Glomerular visceral epithelial cell (primary cell): ENCODE results near the gene DCTN1.

Source experiments
- DNase-seq: peaks from one replicate; pipeline ENCODE4 v3.0.0-alpha.2; 2016; ENCODE audit errors: extremely low spot score

Gene DCTN1

DNA sequence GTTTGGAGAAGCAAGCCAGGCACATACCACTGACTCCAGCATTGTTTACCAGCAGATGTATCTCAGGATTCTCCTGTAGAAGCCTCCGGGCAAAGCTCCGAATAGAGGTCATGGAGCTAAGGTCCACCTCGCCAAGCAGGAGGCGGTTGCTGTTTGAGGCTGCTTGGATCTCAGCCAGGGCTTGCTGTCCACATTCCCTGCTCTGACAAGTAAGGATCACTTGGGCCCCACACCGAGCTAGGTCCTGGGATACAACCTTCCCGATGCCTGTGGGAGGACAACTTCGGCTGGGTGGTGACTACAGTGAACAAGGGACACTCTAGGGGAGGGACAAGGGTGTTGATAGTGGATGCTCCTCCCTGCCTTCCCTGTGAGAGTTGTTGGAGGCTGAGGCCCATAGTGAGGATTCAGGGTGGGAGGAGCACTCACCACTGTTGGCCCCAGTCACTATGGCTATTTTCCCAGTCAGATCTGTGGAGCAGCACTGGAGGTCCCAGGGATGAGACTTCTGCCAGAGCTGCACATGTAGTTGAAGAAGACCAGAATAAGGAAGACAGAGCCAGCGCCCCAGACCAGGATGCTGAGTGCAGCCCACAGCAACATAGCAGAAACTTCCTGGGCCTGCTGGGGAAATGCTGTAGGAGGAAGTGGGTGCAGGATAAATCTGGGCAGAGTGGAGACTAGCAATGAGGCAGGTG is 33.0 kb upstream of the DCTN1 start:
- DNase-seq = no peak

DNA sequence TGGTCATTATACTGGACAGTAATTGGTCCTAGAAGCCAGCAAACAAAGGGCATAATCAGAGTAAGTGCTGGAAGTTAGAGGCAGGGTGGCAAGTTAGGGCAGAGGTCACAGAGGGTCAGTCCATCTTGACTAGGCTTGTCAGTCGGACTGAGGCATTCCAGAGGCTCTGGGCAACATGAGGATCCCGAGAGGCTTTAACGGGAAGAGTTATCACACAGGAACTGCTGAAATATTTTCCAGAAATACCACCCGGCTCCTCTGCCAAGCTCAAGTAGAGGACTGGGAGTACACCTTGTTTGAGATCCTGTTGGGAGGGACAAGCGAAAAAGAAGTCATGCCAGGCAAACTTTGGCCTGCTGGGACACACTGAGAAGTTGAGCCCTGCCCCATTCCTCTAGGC is 27.6 kb upstream of the DCTN1 start:
- DNase-seq = no peak

DNA sequence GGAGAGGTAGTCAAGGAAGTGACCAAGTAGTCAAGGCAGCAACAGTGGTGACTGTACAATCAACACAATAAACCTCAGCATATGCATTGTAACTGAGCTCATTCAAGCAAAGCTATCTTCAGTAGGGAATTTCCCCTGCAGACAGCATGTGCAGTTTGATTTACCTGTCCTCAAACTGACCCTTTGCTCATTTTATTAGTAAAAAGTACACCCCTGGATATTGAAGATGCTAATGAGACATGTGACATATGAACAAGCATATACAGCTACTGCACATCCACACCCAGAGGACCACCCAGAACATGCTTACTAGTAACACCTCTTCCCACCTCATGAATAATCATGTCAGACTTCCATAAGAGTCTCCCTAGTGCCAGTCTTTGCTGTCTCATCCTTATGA is 25.9 kb upstream of the DCTN1 start:
- peak; percentile 66 for DNase-seq

DNA sequence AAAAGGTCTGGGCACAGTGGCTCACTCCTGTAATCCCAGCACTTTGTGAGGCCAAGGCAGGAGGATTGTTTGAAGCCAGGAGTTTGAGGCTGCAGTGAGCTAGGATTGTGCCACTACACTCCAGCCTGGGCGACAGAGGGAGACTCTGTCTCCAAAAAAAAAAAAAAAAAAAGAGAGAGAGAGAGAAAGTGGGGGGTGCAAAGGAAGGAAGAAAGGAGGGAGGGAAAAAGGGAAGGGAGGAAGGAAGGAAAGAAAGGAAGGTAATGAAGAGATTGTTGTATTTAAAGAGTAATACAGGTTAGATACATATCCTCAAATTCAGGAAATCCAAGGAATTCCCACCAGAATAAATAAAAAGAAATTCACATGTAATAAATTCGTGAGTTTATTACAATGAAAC is 21.8 kb upstream of the DCTN1 start:
- no peak for DNase-seq

DNA sequence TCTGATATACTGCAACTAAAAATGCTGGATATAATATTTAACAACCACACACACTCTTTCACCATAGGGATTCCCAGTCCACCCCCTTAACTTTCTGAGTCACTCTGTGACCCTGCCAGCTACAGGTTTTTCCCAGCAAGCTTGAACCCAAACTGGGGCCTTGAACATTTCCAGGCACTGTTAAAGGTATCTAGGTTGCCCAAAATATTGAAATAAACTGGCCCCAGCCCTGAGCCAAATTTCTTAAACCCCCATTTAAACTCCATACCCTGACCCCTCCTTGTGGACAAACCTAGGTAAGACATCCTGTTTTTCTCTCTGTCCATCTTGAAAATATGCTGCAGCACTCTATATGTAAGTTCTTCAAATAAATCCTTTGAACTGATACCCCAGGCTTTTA is 19.7 kb upstream of the DCTN1 start:
- peak; percentile 21 for DNase-seq

DNA sequence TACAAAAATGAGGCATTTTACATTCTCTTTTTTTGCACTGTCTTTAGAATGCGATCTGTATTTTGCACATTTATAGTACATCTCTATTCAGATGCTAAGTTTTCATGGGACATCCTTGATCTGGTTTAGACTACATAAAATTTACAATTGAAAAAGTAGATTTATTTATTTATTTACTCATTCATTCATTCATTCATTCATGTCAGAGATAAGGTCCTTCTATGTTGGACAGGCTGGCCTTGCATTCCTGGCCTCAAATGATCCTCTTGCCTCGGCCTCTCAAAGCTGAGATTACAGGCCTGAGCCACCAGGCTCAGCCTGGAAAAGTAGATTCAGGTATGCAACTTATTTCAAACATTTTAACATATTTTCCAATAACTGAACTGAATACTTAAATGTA is 16.0 kb upstream of the DCTN1 start:
- DNase-seq = no peak

DNA sequence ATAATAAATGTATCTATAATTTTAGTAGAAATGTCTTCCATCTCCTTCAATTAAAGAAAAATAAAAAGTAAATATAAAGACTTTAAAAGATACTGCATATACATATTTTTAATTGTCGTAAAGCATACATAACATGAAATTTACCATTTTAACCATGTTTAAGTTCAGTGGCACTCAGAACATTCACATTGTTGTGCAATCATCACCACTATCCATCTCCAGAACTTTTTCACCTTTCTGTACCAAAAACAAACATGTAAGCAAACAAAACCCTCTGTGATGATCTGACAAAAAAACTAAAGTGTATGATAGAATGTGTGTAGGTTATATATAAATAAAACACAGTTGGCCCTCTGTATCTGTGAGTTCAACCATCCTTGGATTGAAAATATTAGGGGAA is 13.4 kb upstream of the DCTN1 start:
- DNase-seq = no peak

DNA sequence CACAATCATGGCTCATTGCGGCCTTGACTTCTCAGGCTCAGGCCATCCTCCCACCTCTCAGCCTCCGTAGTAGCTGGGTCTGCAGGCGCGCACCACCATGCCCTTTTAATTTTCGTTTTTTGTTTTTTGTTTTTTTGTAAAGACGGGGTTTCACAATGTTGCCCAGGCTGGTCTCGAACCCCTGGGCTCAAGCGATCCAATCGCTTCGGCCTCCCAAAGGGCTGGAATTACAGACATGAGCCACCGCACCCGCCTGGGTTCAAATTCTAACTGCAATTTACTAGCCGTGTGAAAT is 12.3 kb upstream of the DCTN1 start:
- no peak for DNase-seq

DNA sequence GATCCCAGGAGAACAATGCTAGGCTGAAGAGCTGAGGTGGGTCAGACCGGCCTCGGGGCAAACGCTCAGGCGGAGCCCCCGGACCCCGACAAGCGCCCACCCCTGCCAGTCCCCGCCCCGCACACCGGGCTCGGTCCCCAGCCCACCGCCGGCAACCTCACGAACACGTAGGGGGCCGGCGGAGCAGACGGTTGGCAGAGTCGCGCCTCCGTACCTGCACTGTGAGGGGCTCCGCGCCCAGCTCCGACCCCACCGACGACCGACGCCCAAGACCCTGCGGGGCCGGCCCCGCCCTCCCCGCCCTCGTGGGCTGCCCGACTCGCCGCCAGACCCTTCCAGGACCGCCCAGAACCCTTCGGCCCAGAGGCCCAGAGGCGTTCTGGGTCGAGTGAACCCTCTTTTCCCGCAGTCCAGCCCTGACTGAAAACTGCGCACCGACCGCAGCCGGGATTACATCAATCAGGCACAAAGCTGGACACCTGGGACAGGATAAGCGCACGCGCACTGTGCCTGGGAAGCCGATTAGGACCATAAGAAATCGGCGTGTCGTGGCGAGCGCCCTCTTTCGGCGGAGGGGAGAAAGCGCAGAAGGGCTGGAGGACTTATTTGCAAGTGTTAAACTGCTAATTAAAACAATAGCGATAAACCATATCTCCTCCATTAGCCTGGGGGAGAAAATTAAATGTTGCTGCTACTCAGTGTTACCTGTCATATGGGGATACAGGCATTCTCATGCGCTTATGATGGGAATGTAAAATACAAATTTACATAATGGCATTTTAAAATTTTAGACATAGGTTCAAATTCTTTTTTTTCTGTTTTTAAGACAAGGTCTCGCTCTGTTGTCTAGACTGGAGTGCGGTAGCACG is 11.7 kb upstream of the DCTN1 start:
- peak; percentile 89 for DNase-seq

DNA sequence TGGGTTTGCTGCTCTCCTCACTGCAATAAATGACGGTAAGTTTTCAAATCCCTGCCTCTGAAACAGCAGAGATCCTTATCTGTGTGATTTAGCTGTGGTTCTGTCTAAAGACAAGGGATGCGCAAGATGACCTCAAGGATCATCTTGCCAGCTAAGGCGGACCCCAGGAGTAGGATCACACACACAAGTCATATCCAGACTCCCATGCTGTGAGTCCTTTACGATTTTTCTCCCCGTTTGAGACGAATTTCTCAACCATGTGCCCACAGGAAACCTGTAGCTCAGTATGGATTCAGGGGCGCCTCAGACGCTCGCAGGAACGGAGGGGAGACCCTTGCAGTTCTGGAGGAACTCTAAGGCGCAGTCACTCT is 11.1 kb upstream of the DCTN1 start:
- DNase-seq = peak; percentile 12

DNA sequence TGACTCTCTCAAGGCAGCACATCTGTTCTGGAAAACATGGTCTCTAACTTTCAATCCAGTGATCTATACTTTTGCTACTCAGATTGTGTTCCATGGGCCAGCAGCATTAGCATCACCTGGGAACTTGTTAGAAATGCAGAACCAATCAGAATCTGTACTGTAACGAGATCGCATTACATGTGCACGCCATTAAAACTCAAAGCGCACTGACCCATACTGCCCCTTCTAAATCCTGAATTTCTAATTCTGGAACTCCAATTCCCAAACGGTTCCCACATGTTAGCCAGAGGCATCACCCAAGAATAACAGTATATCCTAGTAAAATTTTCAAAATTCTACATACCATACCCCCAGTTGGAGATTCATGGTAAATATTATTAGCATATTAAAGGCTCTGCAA is 10.5 kb upstream of the DCTN1 start:
- DNase-seq = no peak

DNA sequence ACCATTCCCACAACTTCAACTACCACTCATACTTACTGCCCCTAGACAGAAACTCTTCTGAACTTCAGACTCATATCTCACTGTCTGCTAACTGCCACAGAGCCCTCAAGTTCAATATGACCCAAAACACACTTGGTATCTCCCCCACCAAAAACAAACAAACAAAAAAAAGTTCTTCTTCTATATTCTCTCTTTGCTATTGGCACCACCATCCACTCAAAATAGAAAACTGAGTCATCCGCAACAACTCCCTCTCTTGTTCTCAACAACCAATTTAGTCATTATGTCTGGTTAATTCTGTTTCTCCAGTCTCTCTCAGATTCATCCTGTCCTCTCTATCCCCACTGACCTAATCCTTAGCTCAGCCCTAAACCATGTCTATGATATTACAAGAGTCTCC is 7.2 kb upstream of the DCTN1 start:
- no peak for DNase-seq

DNA sequence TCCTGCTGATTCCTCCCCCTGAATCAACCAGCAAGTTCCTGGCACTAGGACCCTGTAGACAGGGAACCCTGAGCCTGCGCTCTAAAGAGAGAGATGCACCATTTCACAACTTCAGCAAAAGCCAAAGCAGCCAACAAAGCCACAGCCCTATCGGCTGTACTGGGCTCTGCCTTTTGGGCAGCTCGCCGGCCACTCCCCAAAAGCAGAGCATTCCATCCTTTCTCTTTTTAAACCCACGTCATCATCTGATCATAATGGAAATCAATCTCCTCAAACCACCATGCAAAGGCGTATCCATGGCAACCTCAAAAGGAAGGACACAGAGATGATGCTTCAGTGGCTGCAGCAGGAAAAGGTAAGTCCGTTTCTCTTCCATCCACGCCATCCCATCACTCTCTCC is 5.3 kb upstream of the DCTN1 start:
- DNase-seq = no peak

DNA sequence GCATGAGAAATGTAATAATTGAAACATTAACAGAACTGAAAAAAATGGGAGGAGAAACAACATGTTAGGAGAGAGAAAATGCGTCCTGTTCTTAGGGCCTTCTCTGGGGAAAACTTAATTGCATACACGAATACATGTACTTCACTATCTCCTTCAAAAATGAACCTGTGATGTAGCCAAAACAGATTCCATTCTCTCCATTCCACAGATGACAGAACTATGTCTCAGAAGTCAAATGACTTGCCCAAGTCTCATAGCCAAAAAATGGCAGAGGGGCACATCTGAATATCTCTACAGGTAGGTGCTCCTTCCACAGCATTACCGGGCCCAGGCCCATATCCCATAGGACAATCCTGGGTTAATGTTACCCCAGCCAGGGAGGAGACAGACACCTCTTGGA is 3.9 kb upstream of the DCTN1 start:
- no peak for DNase-seq

DNA sequence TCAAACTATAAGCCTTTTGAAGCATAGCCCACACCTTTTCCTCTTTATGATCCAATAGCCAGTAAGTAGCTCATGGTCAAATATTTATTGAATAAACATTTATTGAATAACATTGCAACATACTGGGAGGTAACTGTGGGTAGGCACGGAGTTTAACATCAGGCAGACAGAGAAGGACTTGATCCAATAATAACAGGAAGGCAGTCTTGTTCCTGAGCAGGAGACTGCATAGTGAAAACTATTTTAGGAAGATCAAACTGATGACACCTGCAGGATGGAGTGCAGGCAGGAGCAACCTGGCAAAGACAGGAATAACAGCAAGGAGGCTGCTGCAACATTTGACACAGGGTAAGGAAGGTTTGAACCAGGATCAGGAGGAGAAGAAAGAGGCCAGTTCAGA is 3.1 kb upstream of the DCTN1 start:
- DNase-seq = no peak

DNA sequence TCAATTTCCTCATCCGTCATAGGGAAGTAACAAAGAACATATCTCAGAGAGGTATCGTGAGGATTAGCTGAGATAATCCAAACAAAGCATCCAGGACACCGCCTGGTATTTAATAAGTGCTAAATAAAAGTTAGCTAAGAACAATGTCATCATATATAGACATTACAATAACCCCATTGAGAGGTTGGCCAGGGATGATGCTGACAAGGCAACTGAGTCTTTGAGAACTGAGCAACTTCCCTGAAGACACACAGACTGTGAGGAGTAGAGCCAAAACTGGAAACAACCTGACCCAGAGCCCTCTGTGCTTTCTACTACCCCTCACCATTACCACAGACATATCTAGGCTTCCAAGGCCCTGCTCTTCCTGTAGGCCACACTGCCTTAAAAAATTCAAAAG is 1.6 kb upstream of the DCTN1 start:
- no peak for DNase-seq

DNA sequence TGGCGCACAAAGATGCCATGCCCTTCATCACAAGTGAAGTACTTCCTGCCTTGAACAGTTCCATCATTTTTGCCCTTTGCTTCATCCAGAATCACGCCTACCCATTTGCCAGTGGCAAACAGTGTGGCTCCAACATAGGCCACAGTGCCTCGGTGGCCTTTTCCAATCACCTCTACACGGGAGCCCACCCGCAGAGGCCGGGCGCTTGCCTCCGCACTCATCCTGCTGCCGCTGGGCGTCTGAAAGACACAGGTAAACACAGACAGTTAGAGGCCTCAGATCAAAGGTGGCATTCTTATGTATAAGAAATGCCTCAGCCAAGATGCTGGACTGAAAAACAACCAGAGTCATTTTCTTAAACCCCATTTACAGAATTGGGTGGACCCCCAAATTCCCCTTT is 2.1 kb downstream of the DCTN1 start:
- no peak for DNase-seq

DNA sequence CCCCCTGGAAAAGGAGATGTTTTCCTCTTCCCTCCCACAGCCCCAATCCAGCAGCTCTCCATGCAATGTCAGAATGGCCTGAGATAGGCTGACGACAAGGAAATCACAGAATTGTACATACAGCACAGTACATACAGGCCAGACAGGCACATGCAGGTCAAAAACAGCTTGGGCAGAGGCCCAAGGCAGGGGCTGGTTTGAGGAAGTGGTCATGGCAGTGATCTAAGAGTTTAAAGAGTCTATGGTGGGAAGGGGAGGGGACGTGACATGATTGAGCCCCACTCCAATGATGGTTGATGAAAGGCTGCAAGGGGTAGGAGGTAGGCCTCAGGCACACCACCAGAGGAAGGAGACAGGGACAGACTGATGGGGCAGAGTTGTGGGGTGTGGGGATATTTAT is 4.3 kb downstream of the DCTN1 start:
- DNase-seq = no peak

DNA sequence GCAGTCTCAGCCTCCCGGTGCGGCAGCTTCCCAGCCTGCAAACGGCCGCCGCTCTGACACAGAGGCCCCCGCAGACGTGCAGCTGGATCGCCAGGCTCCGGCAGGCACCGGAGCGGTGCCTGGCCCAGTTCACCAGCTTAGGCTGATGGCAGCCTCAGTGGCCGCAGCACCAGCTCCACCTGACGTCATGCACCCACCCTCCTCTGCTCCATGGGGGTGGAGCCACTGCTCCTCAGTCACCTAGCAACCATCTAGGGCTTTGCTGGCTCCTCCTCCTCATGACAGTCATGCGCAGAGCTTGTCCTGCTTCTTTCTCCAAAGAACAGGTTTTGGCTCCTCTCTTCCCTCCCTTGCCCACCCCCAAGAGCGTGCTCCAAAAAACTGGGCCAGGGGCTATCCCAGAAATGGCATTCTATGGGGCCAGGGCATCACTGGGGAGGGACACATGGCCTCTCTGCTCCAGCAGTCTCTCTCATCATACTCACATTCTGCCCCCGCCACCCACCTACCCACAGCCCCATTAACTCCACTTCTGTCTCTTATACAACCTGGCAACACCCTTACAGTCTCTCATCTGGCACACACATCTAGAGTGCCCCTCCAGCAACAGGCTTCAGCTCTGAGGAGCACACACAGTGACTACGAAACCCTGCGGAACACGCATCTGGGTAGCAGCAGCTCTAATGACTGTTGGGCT is 5.5 kb downstream of the DCTN1 start:
- DNase-seq = no peak

DNA sequence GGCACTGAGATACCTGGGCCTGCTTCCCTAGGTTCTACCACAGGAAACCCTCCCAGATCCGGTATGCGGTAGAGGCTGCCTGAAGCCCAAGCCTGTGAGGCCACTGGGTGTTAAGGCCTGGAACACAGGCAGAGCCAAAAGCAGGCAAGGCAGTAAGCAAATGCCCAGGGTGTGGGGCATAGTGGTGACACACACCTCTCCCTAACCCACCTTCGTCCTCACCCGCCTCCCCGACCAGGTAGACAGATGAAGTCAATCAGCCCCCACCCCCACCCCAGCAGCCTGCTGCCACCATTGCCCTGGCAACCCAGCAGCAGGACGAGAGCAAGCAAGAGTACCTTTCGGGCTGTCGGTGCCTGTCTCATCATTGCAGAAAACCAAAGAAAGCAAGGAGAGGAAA is 6.1 kb downstream of the DCTN1 start:
- no peak for DNase-seq

DNA sequence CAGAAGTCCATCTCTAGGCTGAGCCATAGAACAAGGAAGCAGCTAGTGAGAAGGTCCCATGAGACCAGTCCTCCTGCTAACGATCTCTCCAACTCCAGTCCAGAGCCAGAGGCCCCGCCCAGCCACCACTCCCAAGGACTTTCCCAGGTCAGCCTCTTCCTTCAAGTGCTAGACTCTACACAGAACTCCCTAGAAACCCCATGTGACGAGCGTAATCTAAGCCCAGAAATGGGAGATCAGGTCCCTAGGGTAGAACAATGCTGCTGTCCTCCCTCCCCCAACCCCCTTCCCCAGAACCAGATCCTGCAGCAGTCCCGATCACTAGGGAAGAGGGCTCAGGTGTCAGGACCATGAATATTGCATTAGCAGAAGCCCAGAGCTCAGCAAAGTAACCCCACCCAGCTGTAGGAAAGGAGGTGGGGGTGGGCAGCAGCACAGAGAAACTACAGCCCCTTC is 6.9 kb downstream of the DCTN1 start:
- DNase-seq = no peak

DNA sequence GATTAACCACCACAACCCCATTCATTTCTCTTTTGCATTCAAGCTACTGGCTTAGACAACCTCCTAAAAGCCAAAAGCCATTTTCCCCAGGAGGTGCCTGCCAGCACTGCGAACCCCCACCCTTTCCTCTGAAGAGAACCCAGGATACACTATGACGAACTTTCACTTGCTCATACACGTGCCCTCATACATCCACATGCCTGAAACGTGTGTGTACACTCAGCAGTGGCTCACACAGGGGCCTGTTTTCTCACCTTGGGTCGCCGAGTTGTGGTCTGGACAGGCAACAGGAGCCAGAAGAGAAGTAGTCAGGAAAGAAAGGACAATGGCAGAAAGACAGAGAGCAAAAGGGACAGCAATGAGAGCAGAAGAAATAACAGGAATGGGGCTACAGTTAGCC is 7.4 kb downstream of the DCTN1 start:
- no peak for DNase-seq

DNA sequence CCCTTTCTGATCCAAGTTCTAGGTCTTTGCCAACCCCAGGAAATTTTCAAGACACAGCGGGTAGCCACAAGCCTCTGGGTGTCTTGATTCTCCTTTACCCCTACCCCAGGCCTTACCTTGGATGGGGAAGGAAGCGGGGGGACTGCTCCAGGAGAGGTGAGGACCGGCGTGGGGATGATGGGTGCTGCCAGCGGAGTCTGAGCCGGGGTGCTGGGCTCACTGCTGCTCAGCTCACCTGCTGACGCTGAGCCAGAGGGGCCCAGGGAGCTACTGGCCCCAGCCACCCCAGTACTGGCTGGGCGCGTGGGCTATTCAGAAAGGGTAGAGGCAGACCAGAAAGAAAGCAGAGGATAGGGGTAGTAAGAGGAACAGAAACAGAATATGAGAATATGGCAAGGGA is 8.7 kb downstream of the DCTN1 start:
- DNase-seq = no peak
